ENCODE data around the gene YPEL3. TPM values are rescaled to one million over a fixed set of nuclear protein-coding genes. Genes with fewer than 3 reads are reported as not detected.

YPEL3 gene
- total RNA-seq (2021; fragmentation: NEBNext Ultra II Directional; extraction: Animal tissue kit (Norgen Biotek cat#: 25700)) (40.3 and 43.2 TPM in 2 replicates), polyA plus RNA-seq (2011; rRNA removed) (53.3 and 91.8 TPM in 2 replicates), polyA minus RNA-seq (2011; rRNA and poly(A)+ RNA removed) (10.7 and 15.9 TPM in 2 replicates)
- 49.2 TPM for polyA plus RNA-seq (2011; cell fraction: cytosol; rRNA removed)
- polyA plus RNA-seq (2011; cell fraction: nucleus; rRNA removed) = 126 TPM
- polyA plus RNA-seq (2012, experiment 1 of 2) = 53.5 to 72.5 TPM (median 65.8 TPM) in 4 replicates
- polyA plus RNA-seq (2012, experiment 2 of 2) = 62.9 TPM
- polyA plus RNA-seq (2013, experiment 1 of 2) = 35.3 TPM
- 36.6 TPM for polyA plus RNA-seq (2013, experiment 2 of 2)
- 17.5 TPM for polyA minus RNA-seq (2011; cell fraction: cytosol; rRNA and poly(A)+ RNA removed)
- polyA minus RNA-seq (2011; cell fraction: nucleus; rRNA and poly(A)+ RNA removed) = 27.2 TPM
- long read RNA-seq, experiment 1, transcript YPEL3-201 (5 exons, 935 nt) = major isoform, 12 of 19 reads
- long read RNA-seq, experiment 1, partial matches to known transcripts = 0 of 19 reads
- long read RNA-seq, experiment 1, other reads (novel, unspliced or antisense) = 3 of 19 reads
- long read RNA-seq, experiment 2, partial matches to known transcripts = 1 of 3 reads
- long read RNA-seq, experiment 2, other reads (novel, unspliced or antisense) = 0 of 3 reads

- H4K8ac ChIP-seq (ENCODE audit: extremely low read depth, insufficient read depth, low read length) = peak within 1 kb of the TSS; percentile 99
- peak within 1 kb of the TSS; percentile 96 for H2BK5ac ChIP-seq (ENCODE audit: low read depth, low read length)
- WGBS, 2 experiments (ENCODE audit: extremely low coverage in 1 of 2, insufficient coverage in 1 of 2, insufficient read length in 1 of 2, insufficient replicate concordance in 2 of 2, low coverage in 1 of 2, low lambda C conversion rate in 2 of 2, missing lambda C conversion rate in 1 of 2) = 1% methylated on average over 30 of the region's 77 CpGs; no CpG with 5 or more reads in 1 of the 2 experiments
- peaks cover 11 to 50% of the 10 kb centered on the region in 2 experiments for H3K79me2 ChIP-seq (ENCODE audit: control insufficient read depth in 1 of 2, insufficient read depth in 2 of 2, low read length in 2 of 2)
- H3K4me1 ChIP-seq (replicated peaks in 1 of 4; ENCODE audit: control insufficient read depth in 3 of 4, insufficient read depth in 4 of 4, low read length in 3 of 4) = peaks cover 0 to 19% (median 8%) of the 10 kb centered on the region in 4 experiments; a peak in 6 of 7 replicates
- H4K20me1 ChIP-seq (replicated peaks in 1 of 2; ENCODE audit: control insufficient read depth in 1 of 2, insufficient read depth in 2 of 2, low read length in 2 of 2) = peaks cover 1 to 18% of the 10 kb centered on the region in 2 experiments
- peaks cover 0 to 4% (median 3%) of the 10 kb centered on the region in 4 experiments; a peak in 3 of 8 replicates for H3K36me3 ChIP-seq (ENCODE audit: control insufficient read depth in 2 of 4, insufficient read depth in 4 of 4, low read length in 3 of 4)
- peak within 1 kb of the TSS; percentile 56 to 94 for H3K4me2 ChIP-seq (ENCODE audit: insufficient read depth in 1 of 2, low read depth in 2 of 2, low read length in 2 of 2)
- FAIRE-seq = no peak
- peak; percentile 78 to 88 for DNase-seq (ENCODE audit: low read depth in 1 of 2, low spot score in 2 of 2)
- H3K4me3 ChIP-seq (ENCODE audit: extremely low read depth in 1 of 4, insufficient read depth in 2 of 4, low read depth in 3 of 4, low read length in 4 of 4) = peak within 1 kb of the TSS; percentile 80 to 100 (median 98)
- peak within 1 kb of the TSS; percentile 73 for H3K4ac ChIP-seq (replicated peaks; ENCODE audit: insufficient read length, low read depth, low read length)
- H2AFZ ChIP-seq (ENCODE audit: low read length) = peak within 1 kb of the TSS; percentile 36; the same call in 1 of the 2 replicates
- no peaks in the 10 kb centered on the region for H3K27me3 ChIP-seq (replicated peaks in 1 of 4; ENCODE audit: control insufficient read depth in 3 of 4, extremely low read depth in 1 of 4, insufficient read depth in 3 of 4, low read length in 3 of 4)
- peaks cover 24% of the 10 kb centered on the region; the same call in 1 of the 2 replicates for H3K23me2 ChIP-seq (ENCODE audit: low read depth, low read length)
- H3K23ac ChIP-seq (ENCODE audit: insufficient read length) = no peak within 1 kb of the TSS
- H3K18ac ChIP-seq (ENCODE audit: extremely low read depth, low read length) = peak within 1 kb of the TSS; percentile 88
- peak within 1 kb of the TSS; percentile 29; the same call in 1 of the 2 replicates for H2AK5ac ChIP-seq (ENCODE audit: low read depth, low read length)
- H3K9ac ChIP-seq (replicated peaks in 1 of 4; ENCODE audit: extremely low read depth in 1 of 4, low read depth in 3 of 4, low read length in 3 of 4) = peak within 1 kb of the TSS; percentile 73 to 98 (median 96)
- peak within 1 kb of the TSS; percentile 70 for H3K14ac ChIP-seq (ENCODE audit: insufficient read length)
- H2BK120ac ChIP-seq (replicated peaks; ENCODE audit: low read depth, low read length) = peak within 1 kb of the TSS; percentile 89
- POLR2A ChIA-PET (ENCODE audit: partially characterized antibody) = interaction anchor here (0.7 to 14.0 kb wide), 10 partner anchors 10 to 520 kb away, joined by 3 to 353 read pairs (median 4); partner anchors contain the start of genes ALDOA, CORO1A, GDPD3 and PPP4C
- 0 out of 2 replicates have a peak within 1 kb of the TSS, but pooled peaks have one; percentile 32 for H2BK20ac ChIP-seq (ENCODE audit: low read length)
- CTCF ChIA-PET (ENCODE audit: partially characterized antibody) = interaction anchor here (0.9 to 1.1 kb wide), 3 partner anchors 16 to 41 kb away, joined by 4 to 8 read pairs (median 5); no protein-coding TSS in a partner anchor
- H3K27ac ChIP-seq (ENCODE audit: low read depth, low read length) = peak within 1 kb of the TSS; percentile 98
- H4K5ac ChIP-seq (ENCODE audit: insufficient read length, low read depth, low read length) = peak within 1 kb of the TSS; percentile 92
- H2BK12ac ChIP-seq (ENCODE audit: low read depth, low read length) = peak within 1 kb of the TSS; percentile 88
- H2BK15ac ChIP-seq (ENCODE audit: low read length) = peak within 1 kb of the TSS; percentile 72; the same call in 1 of the 2 replicates
- H3K79me1 ChIP-seq (ENCODE audit: low read depth, low read length) = peaks cover 3% of the 10 kb centered on the region
- peak within 1 kb of the TSS; percentile 94 for H4K91ac ChIP-seq (replicated peaks; ENCODE audit: insufficient read length, low read length)
- no peaks in the 10 kb centered on the region for H3K9me3 ChIP-seq (ENCODE audit: insufficient read depth in 2 of 2, low read depth in 1 of 2, low read length in 1 of 2)
- peak within 1 kb of the TSS; percentile 92 for H3K56ac ChIP-seq (replicated peaks; ENCODE audit: insufficient read length, low read depth, low read length)
- TF ChIP-seq TAF1 (IDR thresholded peaks at IDR 0.05; ENCODE audit: low read depth, low read length) = peak; percentile 85
- TF ChIP-seq SUZ12 (IDR thresholded peaks at IDR 0.05; ENCODE audit: low read length) = no peak
- TF ChIP-seq POLR2AphosphoS5 (IDR thresholded peaks at IDR 0.05; ENCODE audit: low read depth, low read length) = peak; percentile 95
- peak; percentile 70 to 81; a peak in 3 of 4 replicates for TF ChIP-seq SIN3A (conservative IDR thresholded peaks at IDR 0.05 in 1 of 2, IDR thresholded peaks at IDR 0.05 in 1 of 2; ENCODE audit: low read depth in 1 of 2, low read length in 2 of 2)
These were observed at the start of gene YPEL3 for GRCh38 chr16:30096105-30096861. Gene YPEL3 (minus strand): TSS chr16:30096213. CDS start chr16:30095482, 731 bp downstream.
